OCI-LY1 (cell line): ENCODE results near the gene TRIM5.

Source experiments
- CTCF ChIP-seq: fragments of 200-600 bp; sonication (generic), shearing (Covaris generic); IDR thresholded peaks from 2 replicates; pipeline ENCODE4 v1.5.1; 2017; ENCODE audit warnings: mild to moderate bottlenecking, antibody characterized with exemption, low read length, moderate library complexity, mixed read lengths
- EZH2 ChIP-seq: fragments of 200-600 bp; sonication (generic), shearing (Covaris generic); IDR thresholded peaks from 2 replicates; pipeline ENCODE4 v1.8.0; 2017; ENCODE audit warnings: borderline replicate concordance, mixed run types, mild to moderate bottlenecking, antibody characterized with exemption, low read length, moderate library complexity, mixed read lengths

GRCh38 chr11:5700421-5701054 is 15.7 kb upstream of the TRIM5 start:
- TF ChIP-seq CTCF: no peak
- no peak for TF ChIP-seq EZH2
